Measurements from ENCODE around the gene NABP1.

Gene NABP1

GRCh38 chr2:191656792-191657191, 21.1 kb upstream of the NABP1 start:
- POLR2A ChIA-PET, result no interaction called here

GRCh38 chr2:191657977-191658376, 20.0 kb upstream of the NABP1 start:
- CTCF ChIA-PET, result interaction anchor here (0.9 to 1.6 kb wide), 3 partner anchors 9 to 46 kb away, joined by 3 to 4 read pairs (median 3); no protein-coding TSS in a partner anchor
- DNase-seq (ENCODE audit: extremely low spot score), result no peak
- no peak for TF ChIP-seq CTCF (IDR thresholded peaks at IDR 0.05; ENCODE audit: control extremely low read depth, extremely low read depth, low read depth, missing control alignments)
- POLR2A ChIA-PET, result no interaction called here

More at GRCh38 chr2:191656792-191657191, 21.1 kb upstream of the NABP1 start:
- CTCF ChIA-PET, result interaction anchor here (1.1 to 1.6 kb wide), 3 partner anchors 10 to 45 kb away, joined by 3 to 4 read pairs (median 4); no protein-coding TSS in a partner anchor
- TF ChIP-seq CTCF (IDR thresholded peaks at IDR 0.05; ENCODE audit: control extremely low read depth, extremely low read depth, low read depth, missing control alignments), result no peak
- DNase-seq (ENCODE audit: extremely low spot score), result no peak

- ChIA-PET CTCF (interaction anchor here (0.8 kb wide), 1 partner anchor 31 kb away, joined by 4 read pairs; no protein-coding TSS in a partner anchor), POLR2A (no interaction called here)
- DNase-seq (ENCODE audit: extremely low spot score), result no peak
- TF ChIP-seq CTCF (IDR thresholded peaks at IDR 0.05; ENCODE audit: control extremely low read depth, extremely low read depth, low read depth, missing control alignments), result no peak
These were observed 18.7 kb upstream of the NABP1 start for GRCh38 chr2:191659198-191659597.

GRCh38 chr2:191660575-191660974, 17.4 kb upstream of the NABP1 start:
- POLR2A ChIA-PET, result interaction anchor here (1.2 kb wide), 1 partner anchor 17 kb away, joined by 8 read pairs; the partner anchor contains the start of gene NABP1
- CTCF ChIA-PET, result interaction anchor here (1.2 to 1.4 kb wide), 4 partner anchors 8 to 43 kb away, joined by 3 to 5 read pairs (median 4); no protein-coding TSS in a partner anchor
- TF ChIP-seq CTCF (IDR thresholded peaks at IDR 0.05; ENCODE audit: control extremely low read depth, extremely low read depth, low read depth, missing control alignments), result no peak
- no peak for DNase-seq (ENCODE audit: extremely low spot score)

- POLR2A ChIA-PET, result interaction anchor here (1.2 kb wide), 1 partner anchor 16 kb away, joined by 8 read pairs; the partner anchor contains the start of gene NABP1
- CTCF ChIA-PET, result interaction anchor here (1.1 to 1.9 kb wide), 9 partner anchors 9 to 98 kb away, joined by 3 to 5 read pairs (median 4); partner anchors contain the start of gene NABP1
- DNase-seq (ENCODE audit: extremely low spot score), result no peak
- no peak for TF ChIP-seq CTCF (IDR thresholded peaks at IDR 0.05; ENCODE audit: control extremely low read depth, extremely low read depth, low read depth, missing control alignments)
These were observed 16.6 kb upstream of the NABP1 start for GRCh38 chr2:191661097-191661924.

- DNase-seq (ENCODE audit: extremely low spot score), result no peak
- ChIA-PET POLR2A (interaction anchor here (3.9 kb wide), 1 partner anchor 13 kb away, joined by 23 read pairs; the partner anchor contains the start of gene NABP1), CTCF (interaction anchor here (1.5 to 3.2 kb wide), 2 partner anchors 11 to 12 kb away, joined by 3 to 20 read pairs; no protein-coding TSS in a partner anchor)
- TF ChIP-seq CTCF (IDR thresholded peaks at IDR 0.05; ENCODE audit: control extremely low read depth, extremely low read depth, low read depth, missing control alignments), result no peak
These were observed 12.9 kb upstream of the NABP1 start for GRCh38 chr2:191664823-191665677.
